ENCODE data around the gene ZNF747. TPM values are rescaled to one million over a fixed set of nuclear protein-coding genes. Genes with fewer than 3 reads are reported as not detected.

ZNF747 gene
- polyA plus RNA-seq, 4 donors = 8.8 to 10.6 (median 10.5) TPM

GRCh38 chr16:30521476-30521872 is 13.2 kb downstream of the ZNF747 start:
- DNase-seq (ENCODE audit: low read depth in 4 of 4, low spot score in 3 of 4) = no peak

- no peak for DNase-seq (ENCODE audit: low read depth in 4 of 4, low spot score in 3 of 4)
These were observed 15.3 kb downstream of the ZNF747 start for GRCh38 chr16:30519120-30520049.

- DNase-seq (ENCODE audit: low read depth in 4 of 4, low spot score in 3 of 4) = no peak
These were observed 16.1 kb downstream of the ZNF747 start for GRCh38 chr16:30518552-30518951.

- no peak for DNase-seq (ENCODE audit: low read depth in 4 of 4, low spot score in 3 of 4)
These were observed 19.4 kb downstream of the ZNF747 start for GRCh38 chr16:30515275-30515674.

GRCh38 chr16:30511509-30511908 is 23.1 kb downstream of the ZNF747 start:
- no peak for DNase-seq (ENCODE audit: low read depth in 4 of 4, low spot score in 3 of 4)

- DNase-seq (ENCODE audit: low read depth in 4 of 4, low spot score in 3 of 4) = no peak
These were observed 24.2 kb downstream of the ZNF747 start for GRCh38 chr16:30510376-30510938.

GRCh38 chr16:30509081-30509765 is 25.4 kb downstream of the ZNF747 start:
- DNase-seq (ENCODE audit: low read depth in 4 of 4, low spot score in 3 of 4) = no peak

GRCh38 chr16:30503403-30504296 is 31.0 kb downstream of the ZNF747 start:
- DNase-seq (ENCODE audit: low read depth in 4 of 4, low spot score in 3 of 4) = no peak

- no peak for DNase-seq (ENCODE audit: low read depth in 4 of 4, low spot score in 3 of 4)
These were observed 35.4 kb downstream of the ZNF747 start for GRCh38 chr16:30499284-30499683.

GRCh38 chr16:30494709-30495108 is 39.9 kb downstream of the ZNF747 start:
- DNase-seq (ENCODE audit: low read depth in 4 of 4, low spot score in 3 of 4) = no peak

GRCh38 chr16:30493941-30494488 is 40.6 kb downstream of the ZNF747 start:
- DNase-seq (ENCODE audit: low read depth in 4 of 4, low spot score in 3 of 4) = no peak

- no peak for DNase-seq (ENCODE audit: low read depth in 4 of 4, low spot score in 3 of 4)
These were observed 42.8 kb downstream of the ZNF747 start for GRCh38 chr16:30491744-30492308.

GRCh38 chr16:30491229-30491628 is 43.4 kb downstream of the ZNF747 start:
- no peak for DNase-seq (ENCODE audit: low read depth in 4 of 4, low spot score in 3 of 4)

- no peak for DNase-seq (ENCODE audit: low read depth in 4 of 4, low spot score in 3 of 4)
These were observed 44.4 kb downstream of the ZNF747 start for GRCh38 chr16:30490210-30490609.

- no peak for DNase-seq (ENCODE audit: low read depth in 4 of 4, low spot score in 3 of 4)
These were observed 45.7 kb downstream of the ZNF747 start for GRCh38 chr16:30488764-30489605.

GRCh38 chr16:30485818-30486436 is 48.7 kb downstream of the ZNF747 start:
- no peak for DNase-seq (ENCODE audit: low read depth in 4 of 4, low spot score in 3 of 4)

GRCh38 chr16:30484887-30485286 is 49.8 kb downstream of the ZNF747 start:
- no peak for DNase-seq (ENCODE audit: low read depth in 4 of 4, low spot score in 3 of 4)

GRCh38 chr16:30482366-30482765 is 52.3 kb downstream of the ZNF747 start:
- DNase-seq (ENCODE audit: low read depth in 4 of 4, low spot score in 3 of 4) = no peak

- DNase-seq (ENCODE audit: low read depth in 4 of 4, low spot score in 3 of 4) = no peak
These were observed 53.3 kb downstream of the ZNF747 start for GRCh38 chr16:30481381-30481780.

Measured in left renal pelvis (tissue), 4 donors.